HG02885 (cell line): ENCODE results near the gene NUP85.
"Not testable (repeated sequence)": the region's sequence is repeated elsewhere in the genome, so short reads cannot be mapped to it uniquely, and the experiment has no call there.

ENCODE experiments used
- ATAC-seq: cut with Tn5 transposase; IDR thresholded peaks from one replicate; pipeline ENCODE4 v1.9.1; 2021; ENCODE audit warnings: mild to moderate bottlenecking; ENCODE audit not compliant: unreplicated experiment, poor library complexity

The NUP85 gene

DNA sequence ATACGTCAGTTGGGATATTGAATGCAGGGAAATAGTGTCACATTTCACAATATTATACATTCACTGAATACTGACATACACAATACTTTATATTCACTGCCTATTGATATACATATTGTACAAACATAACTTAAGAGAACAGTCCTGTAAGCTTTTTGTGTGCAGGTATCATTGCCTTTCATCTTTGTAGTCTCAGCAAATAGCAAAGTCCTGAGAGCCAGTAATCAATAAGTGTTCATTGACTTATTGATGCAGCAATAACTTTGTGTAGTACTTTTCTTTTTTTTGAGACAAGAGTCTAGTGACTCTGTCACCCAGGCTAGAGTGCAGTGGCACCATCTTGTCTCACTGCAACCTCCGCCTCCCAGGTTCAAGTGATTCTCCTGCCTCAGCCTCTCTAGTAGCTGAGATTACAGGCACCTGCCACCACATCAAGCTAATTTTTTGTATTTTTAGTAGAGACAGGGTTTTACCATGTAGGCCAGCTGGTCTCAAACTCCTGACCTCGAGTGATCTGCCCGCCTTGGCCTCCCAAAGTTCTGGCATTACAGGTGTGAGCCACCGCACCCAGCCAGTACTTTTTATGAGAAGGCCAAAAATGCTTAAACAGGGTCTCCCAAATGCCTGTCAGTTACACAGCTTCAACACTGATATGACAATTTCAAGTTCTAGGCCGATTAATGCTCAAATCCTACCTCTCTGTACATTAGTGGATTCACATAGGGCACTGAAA, 5.4 kb upstream of the NUP85 start:
- ATAC-seq, result no peak

DNA sequence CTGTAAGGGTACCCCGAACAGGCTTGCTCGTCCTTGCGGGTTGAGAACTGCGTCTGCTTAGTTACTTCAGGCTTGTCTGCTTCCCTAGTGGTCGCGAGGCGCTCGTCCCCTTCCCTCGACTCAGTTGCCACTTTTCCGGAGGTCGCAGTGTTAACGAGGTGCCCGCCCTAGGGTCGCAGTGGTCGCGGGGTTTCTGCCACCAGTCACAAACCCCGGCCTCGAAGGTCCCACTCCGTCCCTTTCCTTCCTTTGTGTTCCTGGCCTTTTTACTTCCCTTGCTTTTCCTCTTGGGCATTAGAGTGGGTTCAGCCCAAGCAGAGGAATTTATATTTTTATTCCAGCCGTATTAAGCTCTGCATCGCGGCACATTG, 299 bp downstream of the NUP85 start:
- ATAC-seq, result no peak

DNA sequence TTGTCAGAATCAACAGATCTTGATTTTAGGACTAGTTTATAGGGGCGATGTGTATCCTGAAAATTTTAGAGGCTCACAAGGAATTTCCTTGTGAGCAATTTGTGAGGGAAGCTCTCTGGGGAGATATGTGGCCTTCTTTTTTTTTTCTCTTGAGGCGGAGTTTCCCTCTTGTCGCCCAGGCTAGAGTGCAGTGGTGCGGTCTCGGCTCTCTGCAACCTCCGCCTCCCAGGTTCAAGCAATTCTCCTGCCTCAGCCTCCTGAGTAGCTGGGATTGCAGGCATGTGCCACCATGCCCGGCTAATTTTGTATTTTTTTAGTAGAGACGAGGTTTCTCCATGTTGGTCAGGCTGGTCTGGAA, 1.6 kb downstream of the NUP85 start:
- ATAC-seq, result not testable (repeated sequence)

GRCh38 chr17:75207760-75208159, 2.3 kb downstream of the NUP85 start:
- no peak for ATAC-seq

DNA sequence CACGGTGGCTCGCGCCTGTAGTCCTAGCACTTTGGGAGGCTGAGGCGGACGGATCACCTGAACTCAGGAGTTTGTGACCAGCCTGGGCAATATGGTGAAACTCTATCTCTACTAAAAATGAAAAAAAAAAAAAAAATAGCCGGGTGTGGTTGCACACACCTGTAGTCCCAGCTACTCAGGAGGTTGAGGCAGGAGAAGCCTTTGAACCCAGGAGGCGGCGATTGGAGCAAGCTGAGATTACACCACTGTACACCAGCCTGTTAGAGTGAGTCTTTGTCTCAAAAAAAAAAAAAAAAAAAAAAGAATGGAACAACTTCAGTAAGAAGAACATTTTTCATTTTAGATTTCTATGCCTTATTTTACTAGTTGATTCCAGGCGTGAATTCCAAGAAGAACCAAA, 2.7 kb downstream of the NUP85 start:
- ATAC-seq, result no peak

DNA sequence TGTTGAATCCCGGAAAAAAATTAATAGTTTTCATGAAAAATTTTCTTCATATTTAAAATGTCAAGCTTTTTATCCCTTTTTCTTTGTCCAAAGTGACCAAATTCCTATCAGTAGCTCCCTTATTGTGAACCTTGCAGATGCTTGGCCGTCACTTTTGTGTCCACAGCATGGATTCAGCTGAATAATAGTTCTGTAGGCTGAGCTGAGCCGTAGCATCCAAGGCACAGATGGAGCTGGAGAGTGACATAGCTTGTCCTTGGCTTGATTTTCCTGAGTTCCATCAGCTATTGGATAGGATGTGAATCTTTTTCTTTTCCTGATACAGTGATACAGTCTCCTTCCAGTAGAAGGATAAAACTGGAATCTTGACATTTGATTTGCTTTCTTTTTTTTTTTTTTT, 3.6 kb downstream of the NUP85 start:
- ATAC-seq, result no peak

DNA sequence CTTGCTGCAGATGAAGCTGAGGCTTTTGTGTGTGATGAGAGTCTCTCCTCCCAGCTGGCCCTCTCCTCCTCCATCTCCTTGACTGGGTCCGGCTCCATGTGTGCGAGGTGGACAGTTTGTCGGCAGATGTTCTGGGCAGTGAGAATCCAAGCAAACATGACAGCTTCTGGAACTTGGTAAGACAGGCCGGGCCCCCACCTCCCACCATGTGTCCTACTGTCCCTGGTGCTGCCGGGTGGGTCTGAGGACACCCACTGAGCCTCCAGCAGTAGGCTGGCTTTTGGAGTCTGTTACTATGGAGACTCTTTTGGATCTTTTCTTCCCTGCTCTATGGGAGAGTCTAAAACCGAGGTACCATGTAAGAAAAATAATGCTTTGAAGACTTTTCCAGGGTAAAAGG, 12.7 kb downstream of the NUP85 start:
- ATAC-seq, result no peak

GRCh38 chr17:75219815-75220214, 14.3 kb downstream of the NUP85 start:
- no peak for ATAC-seq

GRCh38 chr17:75225016-75225415, 19.5 kb downstream of the NUP85 start:
- no peak for ATAC-seq

- ATAC-seq, result no peak
Observed at GRCh38 chr17:75227729-75228128, 22.2 kb downstream of the NUP85 start.

- no peak for ATAC-seq
Observed at GRCh38 chr17:75228305-75228704, 22.8 kb downstream of the NUP85 start.

DNA sequence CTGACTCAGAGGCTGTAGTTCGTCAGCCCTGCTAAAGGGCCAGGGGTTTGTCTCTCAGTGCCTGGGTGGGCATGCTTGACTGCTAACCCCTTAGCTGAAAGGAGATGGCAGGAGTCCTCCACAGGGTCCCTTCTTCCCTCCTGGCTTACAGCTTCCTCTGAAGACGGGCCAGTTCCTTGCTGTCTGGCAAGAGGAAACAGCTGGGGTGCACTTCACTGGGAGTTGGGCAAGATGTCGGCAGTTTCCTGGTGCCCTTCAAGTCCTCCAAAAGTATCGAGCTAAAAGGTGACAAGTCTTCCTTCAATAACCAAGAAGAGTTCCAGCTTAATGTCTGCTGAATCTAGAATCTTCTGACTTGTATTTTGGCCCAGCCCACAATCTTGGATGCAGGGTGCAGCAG, 23.4 kb downstream of the NUP85 start:
- ATAC-seq, result no peak

- no peak for ATAC-seq
Observed at GRCh38 chr17:75231071-75231470, 25.6 kb downstream of the NUP85 start.

DNA sequence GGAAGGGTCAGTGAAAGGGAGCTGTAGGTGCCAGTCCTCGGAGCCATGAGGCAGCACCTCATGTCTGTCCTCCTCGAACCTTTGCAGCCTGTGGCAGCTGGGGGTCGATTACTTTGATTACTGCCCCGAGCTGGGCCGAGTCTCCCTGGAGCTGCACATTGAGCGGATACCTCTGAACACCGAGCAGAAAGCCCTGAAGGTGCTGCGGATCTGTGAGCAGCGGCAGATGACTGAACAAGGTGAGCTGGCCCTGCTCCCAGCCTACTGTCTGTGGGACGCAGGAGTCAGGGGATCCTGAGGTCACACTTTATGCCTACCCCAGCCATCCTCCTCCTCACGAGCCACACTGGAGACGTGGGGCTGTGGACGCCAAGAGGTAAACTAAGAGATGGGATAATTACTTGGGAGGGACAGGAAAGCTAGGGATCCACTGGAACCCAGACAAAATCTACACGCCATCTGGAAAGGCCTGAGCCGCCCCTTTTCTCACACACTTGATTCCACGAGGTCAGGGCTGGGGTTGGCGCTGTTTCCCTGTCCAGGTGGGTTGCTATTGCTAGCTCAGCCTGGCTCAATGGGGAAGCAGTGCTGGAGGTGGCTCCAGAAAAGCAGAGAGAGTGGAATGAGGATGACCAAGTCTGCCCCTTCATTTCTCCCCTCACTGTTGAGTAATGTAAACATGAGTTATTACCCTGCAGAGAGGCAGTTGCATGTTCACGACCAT, 26.4 kb downstream of the NUP85 start:
- no peak for ATAC-seq

DNA sequence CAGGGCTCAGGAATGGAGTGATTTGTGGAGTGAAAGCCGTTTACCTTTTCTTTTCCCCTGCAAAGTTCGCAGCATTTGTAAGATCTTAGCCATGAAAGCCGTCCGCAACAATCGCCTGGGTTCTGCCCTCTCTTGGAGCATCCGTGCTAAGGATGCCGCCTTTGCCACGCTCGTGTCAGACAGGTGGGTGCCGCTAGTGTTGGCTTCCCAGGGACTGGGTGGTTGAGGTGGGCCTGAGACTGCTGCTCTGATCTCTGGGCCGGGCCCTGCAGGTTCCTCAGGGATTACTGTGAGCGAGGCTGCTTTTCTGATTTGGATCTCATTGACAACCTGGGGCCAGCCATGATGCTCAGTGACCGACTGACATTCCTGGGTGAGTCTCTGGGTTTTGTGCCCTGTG, 27.3 kb downstream of the NUP85 start:
- no peak for ATAC-seq

- no peak for ATAC-seq
Observed at GRCh38 chr17:75237100-75238014, 31.9 kb downstream of the NUP85 start.

DNA sequence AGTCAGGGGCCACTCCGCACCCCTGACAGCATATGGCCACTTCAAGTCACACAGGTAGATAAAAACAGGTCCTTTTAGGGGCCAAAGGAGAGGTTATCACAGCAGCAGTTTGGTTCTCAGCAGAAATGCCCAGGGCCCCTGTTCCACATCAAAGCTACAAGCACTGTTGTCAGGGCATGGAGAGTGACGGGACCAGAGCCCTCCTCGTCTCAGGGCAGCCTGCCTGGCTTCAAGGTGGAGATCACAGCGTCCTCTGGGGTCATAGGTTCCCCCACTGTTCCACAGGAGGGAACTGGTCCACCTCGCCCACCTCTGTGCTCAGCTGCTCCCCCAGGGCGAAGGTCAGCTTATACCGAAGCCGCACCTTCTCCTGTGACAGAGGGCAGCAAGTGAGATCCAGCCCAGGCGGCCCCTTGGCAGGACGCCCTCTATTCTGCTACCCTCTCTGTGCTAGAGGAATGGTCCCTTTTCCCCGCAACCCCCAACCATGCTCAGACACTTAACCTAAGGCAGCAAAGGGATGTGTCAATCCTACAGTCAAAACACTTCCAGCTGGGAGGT, 32.6 kb downstream of the NUP85 start:
- no peak for ATAC-seq

DNA sequence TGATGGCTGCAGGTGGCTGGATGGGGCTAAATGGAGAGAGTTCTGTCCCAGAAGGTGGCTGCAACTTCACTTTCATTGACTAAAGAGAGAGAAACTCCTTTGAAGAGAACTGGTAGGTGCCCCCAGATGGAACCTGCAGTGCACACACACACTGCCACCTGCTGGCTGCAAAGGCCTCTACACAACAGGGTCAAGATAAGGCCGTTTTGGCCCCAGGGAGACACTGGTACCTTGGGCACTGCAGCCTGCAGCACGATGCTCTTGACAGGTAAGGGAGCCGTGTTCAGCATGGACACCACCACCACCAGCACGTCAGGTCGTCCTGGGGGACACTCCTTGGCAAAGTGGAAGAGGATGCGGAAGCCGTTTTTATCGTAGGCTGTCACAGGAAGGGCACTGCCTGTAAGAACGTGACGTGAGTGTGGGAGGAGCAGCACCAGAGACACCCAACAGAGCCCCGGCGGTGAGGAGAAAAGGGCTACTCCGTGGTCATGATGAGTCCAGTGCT, 33.3 kb downstream of the NUP85 start:
- no peak for ATAC-seq

GRCh38 chr17:75239214-75239613, 33.7 kb downstream of the NUP85 start:
- no peak for ATAC-seq

DNA sequence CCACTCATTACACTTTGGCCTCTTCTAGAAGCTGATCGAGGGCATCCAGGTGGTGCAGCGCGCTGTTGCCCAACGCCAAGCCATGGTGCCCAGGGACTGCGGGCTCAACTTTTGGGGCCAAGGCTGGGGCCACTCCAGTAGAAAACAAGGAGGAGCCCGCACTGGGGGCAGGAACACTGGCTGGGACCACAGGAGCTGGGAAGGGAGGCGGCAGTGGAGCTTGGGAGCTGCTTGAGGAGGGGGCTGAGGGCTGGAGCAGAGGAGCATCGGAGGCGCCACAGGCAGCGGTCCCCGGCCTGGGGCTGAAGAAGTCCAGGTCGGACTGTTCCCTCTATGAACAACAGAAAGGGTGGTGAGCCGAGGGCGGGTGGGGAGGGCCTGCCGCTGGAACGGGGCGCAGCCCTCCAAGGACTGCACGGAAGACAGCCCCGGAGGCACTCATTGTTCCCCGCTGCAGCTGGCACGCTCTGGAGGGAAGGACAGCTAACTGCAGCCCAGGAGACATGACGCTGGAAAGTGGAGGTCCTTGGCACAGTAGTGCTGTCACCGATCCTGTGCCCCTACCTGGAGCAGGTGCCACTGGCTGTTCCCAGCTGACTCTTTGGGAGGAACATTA, 34.4 kb downstream of the NUP85 start:
- ATAC-seq, result no peak
